GM19240 (cell line): ENCODE results near the gene TMEM178B.

Source experiments
- DNase-seq: peaks from one replicate; pipeline ENCODE4 v3.0.0; 2011; ENCODE audit warnings: low spot score; ENCODE audit not compliant: insufficient read length

Gene TMEM178B

GRCh38 chr7:141349804-141350203 is 275.9 kb downstream of the TMEM178B start:
- DNase-seq, result no peak

GRCh38 chr7:141351175-141351574 is 277.3 kb downstream of the TMEM178B start:
- DNase-seq, result no peak

GRCh38 chr7:141352955-141353354 is 279.1 kb downstream of the TMEM178B start:
- DNase-seq, result no peak

- no peak for DNase-seq
Observed at GRCh38 chr7:141354251-141354650, 280.4 kb downstream of the TMEM178B start.

- no peak for DNase-seq
Observed at GRCh38 chr7:141355032-141355431, 281.2 kb downstream of the TMEM178B start.

- no peak for DNase-seq
Observed at GRCh38 chr7:141356161-141356560, 282.3 kb downstream of the TMEM178B start.

- DNase-seq, result no peak
Observed at GRCh38 chr7:141358386-141358785, 284.5 kb downstream of the TMEM178B start.

GRCh38 chr7:141359262-141359661 is 285.4 kb downstream of the TMEM178B start:
- no peak for DNase-seq

- no peak for DNase-seq
Observed at GRCh38 chr7:141359740-141360415, 286.0 kb downstream of the TMEM178B start.

- no peak for DNase-seq
Observed at GRCh38 chr7:141360416-141360760, 286.5 kb downstream of the TMEM178B start.

GRCh38 chr7:141360803-141361202 is 286.9 kb downstream of the TMEM178B start:
- no peak for DNase-seq

- no peak for DNase-seq
Observed at GRCh38 chr7:141361479-141361878, 287.6 kb downstream of the TMEM178B start.

- no peak for DNase-seq
Observed at GRCh38 chr7:141361960-141362359, 288.1 kb downstream of the TMEM178B start.

GRCh38 chr7:141362580-141363435 is 288.9 kb downstream of the TMEM178B start:
- no peak for DNase-seq

- DNase-seq, result no peak
Observed at GRCh38 chr7:141363748-141364147, 289.9 kb downstream of the TMEM178B start.

- DNase-seq, result no peak
Observed at GRCh38 chr7:141366091-141366621, 292.3 kb downstream of the TMEM178B start.

- no peak for DNase-seq
Observed at GRCh38 chr7:141369422-141369821, 295.6 kb downstream of the TMEM178B start.

- no peak for DNase-seq
Observed at GRCh38 chr7:141370178-141370577, 296.3 kb downstream of the TMEM178B start.

GRCh38 chr7:141370650-141371049 is 296.8 kb downstream of the TMEM178B start:
- DNase-seq, result no peak

GRCh38 chr7:141374425-141374824 is 300.6 kb downstream of the TMEM178B start:
- no peak for DNase-seq

- DNase-seq, result no peak
Observed at GRCh38 chr7:141375442-141375841, 301.6 kb downstream of the TMEM178B start.

GRCh38 chr7:141377906-141378305 is 304.0 kb downstream of the TMEM178B start:
- no peak for DNase-seq

GRCh38 chr7:141378405-141378804 is 304.5 kb downstream of the TMEM178B start:
- DNase-seq, result no peak
